Measurements from ENCODE around the gene PIRT. TPM values are rescaled to one million over a fixed set of nuclear protein-coding genes. Genes with fewer than 3 reads are reported as not detected.
A peak's percentile ranks its signal among the peaks of the same experiment; 100 is the strongest.

Gene PIRT
- total RNA-seq = not detected

GRCh38 chr17:10837921-10838320 is at the start of gene PIRT:
Gene PIRT, minus strand, starts transcription at chr17:10838087. Its CDS starts 12,442 bp downstream, at chr17:10825645.
- Histone ChIP-seq H3K27me3 (peaks cover 0 to 4% (median 0%) of the 10 kb centered on the region in 4 donors), H3K4me3 (no peak within 1 kb of the TSS), H3K4me1 (no peaks in the 10 kb centered on the region), H3K27ac (no peak within 1 kb of the TSS), H3K9me3 (no peaks in the 10 kb centered on the region), H3K36me3 (no peaks in the 10 kb centered on the region)
- intact Hi-C loops (cut with DNase I) = no loop called here
- DNase-seq = no peak
- TF ChIP-seq CTCF (IDR thresholded peaks at IDR 0.05) (no peak), POLR2A (IDR thresholded peaks at IDR 0.05) (no peak)
- WGBS, 2 donors = 24 to 70% methylated on average over 5 to 8 of the region's 8 CpGs

- peaks cover 0 to 12% (median 0%) of the 10 kb centered on the region in 4 donors for H3K27me3 ChIP-seq
- no peak for DNase-seq
- no peak overlapping the region for H3K4me3 ChIP-seq
- H3K36me3 ChIP-seq = no peaks in the 10 kb centered on the region
- no peaks in the 10 kb centered on the region for H3K9me3 ChIP-seq
- WGBS, 2 donors = 35 to 39% methylated on average over 4 of the region's 4 CpGs
- H3K27ac ChIP-seq = no peak overlapping the region
- no peaks in the 10 kb centered on the region for H3K4me1 ChIP-seq
- intact Hi-C loops (cut with DNase I) = loop anchor here (5.0 kb wide), 1 partner anchor 265 kb away; no protein-coding TSS in a partner anchor
- no peak for TF ChIP-seq POLR2A (IDR thresholded peaks at IDR 0.05)
- no peak for TF ChIP-seq CTCF (IDR thresholded peaks at IDR 0.05)
Observed at GRCh38 chr17:10881959-10882358, 44.1 kb upstream of the PIRT start.

- intact Hi-C loops (cut with DNase I) = no loop called here
- H3K27ac ChIP-seq = no peak overlapping the region
- no peak for DNase-seq
- WGBS, 2 donors = 17 to 18% methylated on average over 9 of the region's 9 CpGs
- no peaks in the 10 kb centered on the region for H3K9me3 ChIP-seq
- no peaks in the 10 kb centered on the region for H3K4me1 ChIP-seq
- TF ChIP-seq POLR2A (IDR thresholded peaks at IDR 0.05) (no peak), CTCF (IDR thresholded peaks at IDR 0.05) (peak; percentile 22 to 75 (median 48))
- H3K27me3 ChIP-seq = peaks cover 0 to 13% (median 0%) of the 10 kb centered on the region in 4 donors
- H3K36me3 ChIP-seq = no peaks in the 10 kb centered on the region
- no peak overlapping the region for H3K4me3 ChIP-seq
Observed at GRCh38 chr17:10879190-10879836, 41.4 kb upstream of the PIRT start.

- 2 to 5% methylated on average over 6 to 7 of the region's 7 CpGs for WGBS, 2 donors
Observed at GRCh38 chr17:10875984-10876555, 38.2 kb upstream of the PIRT start.

More at GRCh38 chr17:10875984-10876555, 38.2 kb upstream of the PIRT start:
- H3K9me3 ChIP-seq = no peaks in the 10 kb centered on the region
- H3K27me3 ChIP-seq = peaks cover 0 to 7% (median 0%) of the 10 kb centered on the region in 4 donors
- TF ChIP-seq POLR2A (IDR thresholded peaks at IDR 0.05) (no peak), CTCF (IDR thresholded peaks at IDR 0.05) (peak in 5 of 6 experiments; percentile 60 to 81 (median 71))
- H3K36me3 ChIP-seq = no peaks in the 10 kb centered on the region
- H3K4me1 ChIP-seq = no peaks in the 10 kb centered on the region
- no peak overlapping the region for H3K27ac ChIP-seq
- no peak for DNase-seq
- intact Hi-C loops (cut with DNase I) = no loop called here
- H3K4me3 ChIP-seq = no peak overlapping the region
